Activated CD8-positive, alpha-beta T cell treated with anti-CD3 and anti-CD28 coated beads for 36 hours (primary cell): Measurements from ENCODE around the gene HNF1A. TPM values are rescaled to one million over a fixed set of nuclear protein-coding genes. Genes with fewer than 3 reads are reported as not detected.
A peak's percentile ranks its signal among the peaks of the same experiment; 100 is the strongest.

Experiments
- ATAC-seq: fragments of 200-7000 bp; cut with Tn5 transposase; one replicate; pipeline ENCODE4 v1.10.0; 2021; ENCODE audit warnings: mild to moderate bottlenecking, moderate library complexity
- CTCF ChIA-PET: fragments of 350-600 bp; sonication (Branson Sonifier 250); formaldehyde crosslinking; loops from one replicate; lab custom pipeline; 2021; ENCODE audit warnings: antibody characterized with exemption; lab: Charles Lee
- POLR2A ChIA-PET: fragments of 350-600 bp; sonication (Branson Sonifier 250); formaldehyde crosslinking; loops from one replicate; lab custom pipeline; 2021; ENCODE audit warnings: antibody characterized with exemption; lab: Charles Lee
- DNase-seq: peaks from one replicate; pipeline ENCODE4 v3.0.0-alpha.2; 2020
- H3K27ac Mint-ChIP-seq: one replicate; pipeline ENCODE4 v1.8.0; 2021; ENCODE audit warnings: mild to moderate bottlenecking, mixed read lengths
- H3K27me3 Mint-ChIP-seq: one replicate; pipeline ENCODE4 v1.8.0; 2021; ENCODE audit warnings: mixed read lengths
- H3K36me3 Mint-ChIP-seq: one replicate; pipeline ENCODE4 v1.8.0; 2021; ENCODE audit warnings: low read depth, mixed read lengths
- H3K4me1 Mint-ChIP-seq: one replicate; pipeline ENCODE4 v1.8.0; 2021; ENCODE audit warnings: low read depth, mixed read lengths
- H3K4me3 Mint-ChIP-seq: one replicate; pipeline ENCODE4 v1.8.0; 2021; ENCODE audit warnings: mild to moderate bottlenecking, moderate library complexity, mixed read lengths
- H3K9me3 Mint-ChIP-seq: one replicate; pipeline ENCODE4 v1.8.0; 2021; ENCODE audit warnings: mixed read lengths
- CTCF ChIP-seq: fragments of 200-600 bp; IDR thresholded peaks from one replicate; pipeline ENCODE4 v1.8.0; 2022; ENCODE audit warnings: antibody characterized with exemption, mild to moderate bottlenecking
- intact Hi-C: fragments of 100-400 bp; cut with micrococcal nuclease; formaldehyde crosslinking; loops from one replicate; pipeline ENCODE4 v1.10.0; 2022
- total RNA-seq, 2 experiments: library from RNA; stranded (reverse); gene quantifications; one replicate each; pipeline ENCODE4 v1.2.3, GENCODE V29; 2021

HNF1A gene
- total RNA-seq, 2 experiments from 2014 or later: not detected

GRCh38 chr12:121030576-121031212 lies 52.4 kb downstream of the HNF1A start:
- intact Hi-C loops: no loop called here
- no peak overlapping the region for H3K4me3 Mint-ChIP-seq
- no peaks in the 10 kb centered on the region for H3K9me3 Mint-ChIP-seq
- peaks cover 28% of the 10 kb centered on the region for H3K4me1 Mint-ChIP-seq
- ChIA-PET POLR2A (interaction anchor here (1.1 kb wide), 1 partner anchor 15 kb away, joined by 5 read pairs; the partner anchor contains the start of gene C12orf43), CTCF (interaction anchor here (1.0 to 1.4 kb wide), 2 partner anchors 14 to 24 kb away, joined by 3 to 4 read pairs; partner anchors contain the start of gene C12orf43)
- peak overlapping the region; percentile 31 for H3K27ac Mint-ChIP-seq
- no peak for TF ChIP-seq CTCF
- H3K36me3 Mint-ChIP-seq: peaks cover 3% of the 10 kb centered on the region
- no peak for ATAC-seq
- H3K27me3 Mint-ChIP-seq: no peaks in the 10 kb centered on the region
- DNase-seq: no peak

- Mint-ChIP-seq H3K36me3 (peaks cover 3% of the 10 kb centered on the region), H3K27ac (peak overlapping the region; percentile 85), H3K4me1 (peaks cover 51% of the 10 kb centered on the region), H3K27me3 (no peaks in the 10 kb centered on the region), H3K9me3 (no peaks in the 10 kb centered on the region), H3K4me3 (peak overlapping the region; percentile 35)
- ChIA-PET POLR2A (interaction anchor here (0.6 to 2.0 kb wide), 6 partner anchors 12 to 109 kb away, joined by 3 to 9 read pairs (median 5); partner anchors contain the start of gene C12orf43), CTCF (interaction anchor here (0.8 to 4.0 kb wide), 4 partner anchors 27 to 67 kb away, joined by 3 to 20 read pairs (median 4); no protein-coding TSS in a partner anchor)
- TF ChIP-seq CTCF: no peak
- peak; percentile 83 for DNase-seq
- peak; percentile 79 for ATAC-seq
- intact Hi-C loops: no loop called here
These were observed 55.4 kb downstream of the HNF1A start for GRCh38 chr12:121033625-121034349.

- Mint-ChIP-seq H3K27me3 (no peaks in the 10 kb centered on the region), H3K4me3 (peak overlapping the region; percentile 20), H3K27ac (peak overlapping the region; percentile 85), H3K9me3 (no peaks in the 10 kb centered on the region), H3K36me3 (peaks cover 3% of the 10 kb centered on the region), H3K4me1 (peaks cover 60% of the 10 kb centered on the region)
- POLR2A ChIA-PET: interaction anchor here (0.6 to 2.0 kb wide), 6 partner anchors 10 to 500 kb away, joined by 3 to 9 read pairs (median 4); partner anchors contain the start of gene C12orf43
- CTCF ChIA-PET: interaction anchor here (1.5 to 4.0 kb wide), 3 partner anchors 26 to 66 kb away, joined by 4 to 20 read pairs (median 5); no protein-coding TSS in a partner anchor
- no peak for TF ChIP-seq CTCF
- no peak for ATAC-seq
- peak; percentile 24 for DNase-seq
- intact Hi-C loops: no loop called here
These were observed 56.4 kb downstream of the HNF1A start for GRCh38 chr12:121034616-121035305.

GRCh38 chr12:121036810-121037326 lies 58.5 kb downstream of the HNF1A start:
- Mint-ChIP-seq H3K27me3 (peaks cover 1% of the 10 kb centered on the region), H3K27ac (peak overlapping the region; percentile 94), H3K36me3 (peaks cover 3% of the 10 kb centered on the region), H3K4me3 (peak overlapping the region; percentile 80), H3K4me1 (peaks cover 62% of the 10 kb centered on the region), H3K9me3 (no peaks in the 10 kb centered on the region)
- intact Hi-C loops: no loop called here
- TF ChIP-seq CTCF: no peak
- ChIA-PET POLR2A (interaction anchor here (0.8 to 2.3 kb wide), 3 partner anchors 10 to 23 kb away, joined by 3 to 9 read pairs (median 6); partner anchors contain the start of gene C12orf43), CTCF (interaction anchor here (0.6 to 2.7 kb wide), 3 partner anchors 9 to 31 kb away, joined by 3 to 18 read pairs (median 8); no protein-coding TSS in a partner anchor)
- DNase-seq (peak; percentile 77), ATAC-seq (peak; percentile 55)
